Skin of body (tissue), 2 donors: Measurements from ENCODE around the gene CYP11A1. TPM values are rescaled to one million over a fixed set of nuclear protein-coding genes. Genes with fewer than 3 reads are reported as not detected.

Experiments used
- DNase-seq: peaks from one replicate; lab custom pipeline; 2025; lab: John Stamatoyannopoulos, UW
- total RNA-seq: library from RNA; depleted of rRNA; stranded (reverse); fragments of >200 nt; gene quantifications from one replicate; pipeline ENCODE4 v1.2.3, GENCODE V29; 2014

Gene CYP11A1
- total RNA-seq, 1 donor from 2014 or later: 0.69 TPM

DNA sequence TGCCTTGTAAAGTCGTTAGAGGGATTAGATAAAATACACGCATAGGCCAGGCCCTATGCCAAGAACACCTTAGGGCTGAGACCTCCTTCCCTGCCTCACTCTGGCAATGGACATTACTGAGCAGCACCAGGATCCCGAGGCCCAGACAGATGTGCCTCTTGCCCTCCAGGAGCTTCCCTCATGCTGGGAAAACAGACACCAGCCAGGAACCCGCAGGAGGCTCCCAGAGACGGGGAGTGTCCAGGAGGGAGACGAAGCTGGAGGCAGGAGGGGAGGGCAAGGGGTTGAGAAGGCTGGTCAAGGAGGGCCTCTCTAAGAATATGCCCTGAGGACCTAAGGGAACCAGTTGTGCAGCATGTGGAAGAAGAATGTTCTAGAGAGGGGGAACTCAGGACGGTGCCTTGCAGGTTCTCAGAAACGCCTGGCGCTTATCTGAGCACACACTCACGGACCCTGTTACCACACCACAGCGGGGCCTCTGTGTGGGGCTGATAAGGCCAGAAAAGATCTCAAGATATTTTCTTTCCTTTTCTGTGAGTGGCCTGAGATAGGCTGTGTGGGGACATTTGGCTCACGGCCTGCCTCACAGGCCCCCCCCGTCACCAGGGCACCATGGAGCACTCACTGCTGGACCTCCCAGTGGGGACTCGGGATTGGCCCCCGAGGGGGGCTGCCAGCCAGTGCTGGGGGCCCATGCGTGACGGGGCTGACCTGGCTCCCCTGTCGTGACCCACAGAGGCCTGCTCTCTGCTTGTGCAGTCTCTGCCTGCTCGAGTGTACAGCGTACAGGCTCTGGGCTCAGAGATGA lies 22.0 kb upstream of the CYP11A1 start:
- DNase-seq: no peak

DNA sequence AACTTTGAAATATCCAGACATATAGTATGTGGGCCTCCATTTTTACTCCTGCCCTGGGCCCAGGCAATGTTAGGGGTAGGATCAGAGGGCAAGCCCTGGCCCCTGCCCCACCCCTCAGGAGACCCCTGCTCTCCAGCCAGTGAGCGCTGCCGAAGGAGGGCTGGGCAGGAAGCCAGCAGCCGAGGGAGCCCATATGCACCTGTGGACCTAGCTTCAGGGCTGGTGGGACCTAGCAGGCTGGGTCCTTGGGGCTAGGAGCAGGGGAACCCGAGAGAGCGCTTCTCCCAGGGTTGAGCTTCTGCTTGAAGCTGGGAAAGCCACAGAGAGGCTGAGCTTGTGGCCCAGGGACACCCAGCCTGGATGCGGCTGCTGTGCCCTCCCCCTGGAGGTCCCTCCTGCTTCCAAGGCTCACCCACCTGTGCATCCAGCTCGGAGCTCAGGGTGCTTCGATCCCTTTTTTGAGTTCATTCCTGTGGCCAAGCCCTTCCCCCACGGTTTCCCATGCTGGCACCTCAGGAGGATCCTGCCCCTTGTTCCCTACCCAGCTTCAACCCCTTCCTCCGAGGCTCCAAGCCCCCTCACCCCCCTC lies 21.0 kb upstream of the CYP11A1 start:
- no peak for DNase-seq

DNA sequence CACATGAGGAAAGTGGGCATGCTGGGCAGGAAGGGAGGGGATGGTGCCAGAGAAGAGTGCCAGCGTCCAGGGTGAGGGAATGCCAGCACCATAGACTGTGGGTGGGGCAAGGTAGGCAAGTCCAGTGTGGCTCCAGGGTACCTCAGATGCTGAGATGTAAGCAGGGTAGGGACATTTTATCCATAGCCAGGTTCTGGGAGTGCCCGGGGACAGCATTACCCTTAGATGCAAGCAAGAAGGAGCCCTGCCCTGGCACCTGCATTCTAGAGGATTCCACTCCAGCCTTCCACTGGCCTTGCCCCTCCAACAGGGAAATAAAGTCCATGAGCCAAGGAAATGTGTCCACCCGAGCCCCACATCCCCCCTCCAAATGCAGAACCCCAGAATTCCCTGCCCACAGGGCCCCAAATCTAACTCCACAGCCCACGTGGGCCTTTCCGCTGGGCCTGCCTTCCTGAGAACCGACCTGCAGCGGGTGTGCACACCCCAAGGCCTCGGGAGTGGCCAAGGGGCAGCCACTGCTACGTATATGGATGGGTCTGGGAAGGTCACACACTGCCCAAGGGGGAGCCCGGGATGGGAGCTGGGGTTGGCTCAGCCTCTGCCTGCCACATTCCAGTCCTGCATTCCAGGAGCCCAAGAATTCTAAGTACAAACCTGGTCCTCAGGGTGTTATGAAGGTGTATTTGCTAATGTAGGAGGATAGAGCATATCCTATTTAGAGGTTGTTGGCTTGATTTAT lies 20.3 kb upstream of the CYP11A1 start:
- DNase-seq: no peak

DNA sequence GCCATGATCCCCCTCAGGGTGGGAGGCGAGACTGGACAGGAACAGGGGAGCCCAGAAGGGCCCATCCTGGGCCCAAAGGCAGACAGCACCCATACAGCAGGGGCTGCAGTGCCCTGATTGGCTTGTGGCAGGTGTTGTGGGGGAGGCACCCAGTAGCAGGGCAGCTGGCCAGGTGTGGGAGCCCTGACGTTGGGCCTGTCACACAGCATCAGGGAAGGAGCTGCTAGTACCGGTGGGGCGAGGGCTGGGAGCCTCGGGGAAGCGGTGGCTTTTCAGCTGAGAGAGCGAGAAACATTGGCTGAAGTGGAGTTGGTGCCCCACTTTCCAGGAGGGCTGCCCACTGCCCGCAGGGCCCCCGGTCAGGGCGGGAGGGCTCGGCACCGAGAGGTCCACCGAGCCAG lies 19.7 kb upstream of the CYP11A1 start:
- DNase-seq: no peak

DNA sequence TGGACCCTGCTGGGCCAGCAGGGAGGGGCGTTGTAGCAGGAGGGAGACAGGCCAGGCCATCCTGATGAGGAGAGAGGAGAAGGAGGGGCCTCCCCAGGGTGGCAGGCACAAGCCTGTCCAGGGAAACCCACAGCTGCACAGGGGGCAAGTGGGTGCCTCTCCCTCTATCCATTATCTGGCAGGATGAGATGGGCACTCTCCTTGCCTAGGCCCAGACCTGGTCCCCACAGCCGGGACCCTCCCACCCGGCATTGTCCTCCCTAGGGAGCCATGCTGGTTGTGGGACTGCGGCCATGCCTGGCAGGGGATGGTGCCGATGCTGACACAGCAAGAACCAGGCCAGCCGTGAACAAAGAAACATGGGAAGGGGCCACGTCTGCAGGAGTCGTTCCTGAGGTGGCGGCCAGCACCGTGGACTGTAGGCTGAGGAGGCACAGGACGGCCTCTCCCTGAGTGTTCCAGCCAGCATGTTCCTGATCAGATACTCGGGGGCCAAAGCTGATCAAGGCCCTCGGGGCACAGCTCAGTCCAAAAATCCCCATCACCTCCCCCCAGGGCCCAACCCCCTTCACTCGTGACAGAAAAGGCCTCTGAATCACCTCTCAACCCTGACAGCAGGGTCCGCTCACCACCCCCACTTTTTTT lies 19.2 kb upstream of the CYP11A1 start:
- no peak for DNase-seq

DNA sequence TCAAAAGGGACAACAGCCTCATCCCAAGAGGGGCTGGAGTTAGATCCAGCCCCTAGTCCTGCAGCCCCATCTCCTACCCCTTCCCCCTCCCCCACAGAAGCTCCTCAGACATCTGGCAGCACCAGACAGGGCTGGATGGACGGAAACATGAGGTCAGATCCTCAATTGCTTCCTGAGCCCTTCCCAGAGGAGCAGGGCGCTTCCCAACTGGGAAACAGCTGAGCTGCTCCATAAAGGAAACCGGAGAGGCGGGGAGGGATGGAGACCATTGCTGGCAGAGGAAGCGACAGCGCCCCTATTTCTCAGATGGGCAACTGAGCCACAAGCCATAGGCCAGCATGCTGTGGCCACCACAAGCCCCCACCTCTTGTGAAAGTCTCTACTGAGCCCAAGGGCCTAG lies 18.3 kb upstream of the CYP11A1 start:
- no peak for DNase-seq

DNA sequence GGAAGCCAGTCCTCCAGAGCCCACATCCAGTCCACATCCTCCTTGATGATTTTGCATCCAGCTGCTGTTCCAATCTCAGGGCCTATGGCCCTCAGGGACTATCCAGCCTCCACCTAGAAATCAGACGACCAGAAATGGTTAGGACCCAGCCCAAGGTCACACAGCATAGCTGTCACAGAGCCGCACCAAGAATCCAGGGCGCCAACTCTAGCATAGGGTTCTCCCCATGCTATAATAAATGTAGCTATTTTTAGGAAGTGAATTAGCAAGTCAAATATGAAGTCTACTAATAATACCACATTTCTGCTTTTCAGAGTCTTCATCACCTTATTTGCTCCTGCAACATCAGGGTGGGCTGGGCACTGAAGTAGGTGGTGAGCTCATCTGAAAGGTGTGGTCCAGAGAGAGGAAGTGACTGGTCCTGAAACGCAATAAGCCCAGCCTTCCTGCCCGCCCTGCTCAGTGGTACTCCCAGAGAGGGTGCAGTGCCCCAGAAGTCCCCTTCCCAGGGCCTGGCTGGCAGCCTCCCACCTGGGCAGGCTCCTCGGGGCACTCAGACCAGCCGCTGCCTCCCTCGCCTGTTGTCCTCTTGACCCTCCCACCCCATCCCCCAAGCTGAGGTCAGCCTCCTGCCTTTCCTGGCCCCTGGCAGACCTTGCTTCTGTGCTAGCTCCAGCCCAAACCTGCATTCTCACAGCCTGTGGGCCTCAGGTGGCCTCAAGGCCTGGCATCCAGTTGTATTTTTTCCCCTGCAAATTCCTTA lies 17.6 kb upstream of the CYP11A1 start:
- DNase-seq: no peak

DNA sequence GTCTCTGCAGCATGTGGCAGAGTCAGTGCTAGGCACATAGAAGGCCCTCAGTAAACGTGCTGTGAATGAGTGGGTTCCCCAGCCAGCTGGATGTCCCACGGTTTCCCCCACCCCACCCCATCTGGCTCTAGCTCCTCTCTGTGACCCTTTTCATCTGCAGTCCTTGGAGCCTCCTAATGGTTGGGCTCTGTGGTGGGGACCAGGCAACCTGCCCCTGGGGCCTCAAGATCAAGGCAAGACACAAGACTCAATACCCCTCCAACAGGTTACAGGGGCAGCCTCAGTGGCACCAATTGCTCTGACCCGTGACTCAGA lies 17.1 kb upstream of the CYP11A1 start:
- DNase-seq: no peak

DNA sequence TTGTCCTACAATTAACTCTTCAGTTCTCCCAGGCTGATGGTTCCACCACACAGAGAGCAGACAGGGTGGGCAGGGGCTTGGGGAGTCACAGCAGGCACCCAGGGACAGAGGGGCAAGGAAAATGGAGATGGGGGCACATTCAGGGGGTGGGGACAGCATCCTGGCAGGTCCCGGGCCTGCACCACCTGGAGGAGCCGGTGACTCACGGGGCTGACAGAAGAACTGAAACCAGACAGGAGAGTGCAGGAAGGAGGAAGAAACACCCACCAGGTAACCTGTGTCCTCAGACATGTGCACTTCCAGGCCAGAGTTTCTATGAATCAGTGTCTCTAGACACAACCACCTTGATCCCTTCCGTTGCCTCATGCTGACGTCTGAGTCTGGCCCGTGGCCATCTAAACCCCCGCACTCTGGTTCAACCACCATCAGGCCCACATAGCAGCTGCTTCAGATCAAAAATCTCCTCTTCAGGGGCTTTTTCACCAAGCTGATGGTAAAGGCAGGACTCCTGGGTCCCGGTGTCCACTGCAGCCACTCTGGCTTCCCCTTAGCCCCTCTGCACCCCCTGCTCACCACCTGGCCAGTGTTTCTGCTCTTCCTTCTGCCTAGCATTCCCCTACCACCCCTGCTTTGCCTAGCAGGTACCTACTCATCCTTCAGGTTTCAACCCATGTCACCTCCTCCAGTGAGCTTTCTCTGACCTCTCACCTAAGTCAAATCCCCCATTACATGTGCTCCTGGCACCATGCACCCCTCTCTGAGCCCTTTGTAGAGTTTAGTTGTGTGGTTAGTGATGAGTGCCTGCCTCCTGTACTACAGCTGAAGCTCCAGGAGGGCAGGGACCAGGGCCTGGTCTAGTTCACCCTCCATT lies 16.5 kb upstream of the CYP11A1 start:
- DNase-seq: no peak

DNA sequence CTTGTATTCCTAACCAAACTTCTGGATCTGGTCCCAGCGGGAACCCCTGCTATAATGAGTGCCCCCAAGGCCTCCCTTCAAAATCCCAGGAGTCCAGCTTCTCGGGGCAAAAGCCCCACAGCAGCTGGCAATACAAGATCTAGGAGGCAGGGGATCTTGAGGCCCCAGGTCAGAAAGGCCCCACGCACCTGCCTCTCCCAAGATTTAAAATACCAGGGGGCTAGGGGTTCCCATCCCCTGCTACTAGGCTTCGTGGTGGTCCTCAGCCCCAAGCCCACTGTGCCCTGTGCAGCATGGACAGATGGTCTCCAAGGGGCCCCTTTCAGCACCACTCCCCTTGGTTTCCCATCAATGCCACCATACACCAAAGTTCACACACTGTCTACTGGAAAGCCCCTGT lies 15.8 kb upstream of the CYP11A1 start:
- DNase-seq: no peak

DNA sequence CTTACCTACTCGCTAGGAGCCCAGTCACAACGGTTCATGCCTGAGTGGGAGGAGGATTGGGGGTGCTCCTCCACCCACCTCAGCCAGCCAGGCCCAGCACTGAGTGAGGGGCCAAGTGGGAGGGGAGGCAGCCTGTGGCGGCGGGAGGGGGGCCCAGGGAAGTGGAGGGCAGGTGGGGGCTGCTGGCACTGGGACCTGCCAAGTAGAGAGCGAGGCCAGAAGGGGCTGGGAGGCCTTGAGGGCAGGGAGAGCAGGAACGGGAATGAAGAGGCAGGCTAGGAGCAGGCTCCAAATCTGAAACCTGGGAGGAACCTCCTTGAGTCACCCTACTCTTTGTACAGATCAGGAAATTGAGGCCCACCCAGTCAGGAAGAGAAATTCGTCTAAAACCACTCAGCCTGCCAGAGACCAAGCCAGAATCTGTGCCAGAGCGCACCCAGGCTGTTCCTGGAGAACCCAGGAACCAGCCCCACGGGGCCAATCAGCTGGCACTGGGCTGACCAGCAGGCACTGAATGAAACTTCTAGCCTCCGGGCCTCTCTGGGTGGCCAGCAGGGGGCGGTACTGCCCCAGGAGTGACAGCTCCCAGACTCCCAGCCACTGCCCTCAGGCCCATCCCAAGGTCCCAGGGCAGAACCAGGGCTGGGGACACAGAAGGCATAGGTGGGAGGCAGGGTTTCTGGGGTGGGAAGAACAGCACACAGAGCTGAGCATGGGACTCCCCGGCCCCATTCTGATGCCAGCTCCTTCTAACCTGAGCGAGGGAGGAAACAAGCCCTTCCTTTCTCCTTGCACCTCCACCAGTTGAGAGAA lies 14.8 kb upstream of the CYP11A1 start:
- DNase-seq: no peak

DNA sequence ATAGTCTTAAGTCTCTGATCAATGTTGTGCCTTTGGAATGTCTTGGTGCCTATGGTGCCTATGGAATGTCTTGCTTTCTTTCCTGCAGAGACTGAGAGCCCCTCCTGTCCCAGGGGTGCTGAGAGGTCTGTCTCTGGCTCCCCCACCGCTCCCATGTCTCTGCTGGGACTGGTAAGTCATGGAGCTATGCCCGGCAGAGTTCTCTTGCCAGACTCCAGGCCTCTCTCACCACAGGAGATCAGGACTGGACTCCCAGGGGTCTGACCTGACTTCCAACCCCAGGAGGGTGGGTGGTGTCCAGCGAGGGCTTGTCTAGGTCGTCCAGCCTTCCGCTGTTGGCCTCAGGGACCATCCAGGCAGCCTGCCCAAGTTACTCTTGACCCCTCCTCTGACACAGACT lies 14.0 kb upstream of the CYP11A1 start:
- DNase-seq: no peak

DNA sequence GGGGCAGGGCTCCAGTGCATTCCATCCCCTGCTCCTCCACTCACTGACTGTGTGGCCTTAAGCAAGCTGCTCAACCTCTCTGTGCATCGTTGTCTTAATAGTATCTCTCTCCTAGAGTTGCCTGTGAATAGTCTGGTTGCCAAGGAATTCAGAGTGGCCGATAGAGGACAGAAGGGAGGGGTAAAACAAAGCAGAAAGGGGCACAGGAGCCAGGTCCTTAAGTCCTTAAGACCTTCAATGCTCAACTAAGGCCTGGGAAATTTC lies 13.7 kb upstream of the CYP11A1 start:
- no peak for DNase-seq

DNA sequence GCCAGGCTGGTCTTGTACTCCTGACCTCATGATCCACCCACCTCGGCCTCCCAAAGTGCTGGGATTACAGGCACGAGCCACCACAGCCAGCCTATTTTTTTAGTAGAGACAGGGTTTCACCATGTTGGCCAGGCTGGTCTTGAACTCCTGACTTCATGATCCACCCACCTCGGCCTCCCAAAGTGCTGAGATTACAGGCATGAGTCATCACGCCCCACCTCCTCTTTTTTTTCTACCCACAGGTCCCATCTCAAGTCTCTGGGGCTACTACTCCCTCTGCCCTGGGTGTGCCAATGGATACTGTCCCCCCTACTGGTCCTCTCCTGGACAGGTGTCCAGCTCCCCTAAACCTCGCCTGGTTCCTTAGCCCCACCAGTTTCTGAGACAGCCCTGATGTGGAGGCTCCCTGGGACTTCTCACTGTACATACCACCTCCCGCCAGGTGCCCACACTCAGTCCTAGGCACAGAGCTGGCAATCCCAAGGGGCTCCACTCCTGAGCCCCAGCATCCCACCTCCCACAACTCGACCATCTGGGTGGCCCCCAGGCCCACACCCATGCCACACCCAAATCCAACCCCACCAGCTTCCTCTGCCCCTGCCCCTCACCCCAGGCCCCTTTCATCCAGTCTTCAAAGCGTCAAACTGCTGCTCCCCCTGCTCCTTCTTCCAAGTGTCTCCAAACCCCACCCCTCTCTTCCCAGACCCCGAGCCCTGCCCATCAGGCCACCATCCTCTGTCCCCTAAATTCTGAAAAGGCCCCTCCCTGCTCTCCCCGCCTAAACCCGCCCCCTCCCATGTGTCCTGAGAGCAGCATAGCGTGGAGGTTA lies 13.1 kb upstream of the CYP11A1 start:
- DNase-seq: no peak

DNA sequence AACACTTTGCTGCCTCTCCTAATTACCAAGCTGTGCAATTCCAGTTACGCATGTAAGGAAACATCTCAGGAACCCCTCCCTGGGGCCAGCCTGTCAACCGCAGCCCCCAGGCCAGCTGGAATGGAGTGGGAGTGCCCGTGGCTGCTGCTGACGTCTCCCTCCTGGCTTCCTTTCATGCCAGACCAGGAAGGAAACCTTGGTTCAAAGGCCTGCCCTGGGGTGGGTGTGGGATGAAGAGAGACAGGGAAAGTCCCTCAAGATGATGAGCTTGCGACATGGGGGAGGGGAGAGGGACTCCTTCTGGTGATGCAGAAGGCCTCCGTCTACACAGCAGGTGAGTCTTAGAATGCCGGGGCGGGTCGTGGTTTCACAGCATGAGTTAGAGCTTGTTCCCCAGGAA lies 11.4 kb upstream of the CYP11A1 start:
- no peak for DNase-seq

DNA sequence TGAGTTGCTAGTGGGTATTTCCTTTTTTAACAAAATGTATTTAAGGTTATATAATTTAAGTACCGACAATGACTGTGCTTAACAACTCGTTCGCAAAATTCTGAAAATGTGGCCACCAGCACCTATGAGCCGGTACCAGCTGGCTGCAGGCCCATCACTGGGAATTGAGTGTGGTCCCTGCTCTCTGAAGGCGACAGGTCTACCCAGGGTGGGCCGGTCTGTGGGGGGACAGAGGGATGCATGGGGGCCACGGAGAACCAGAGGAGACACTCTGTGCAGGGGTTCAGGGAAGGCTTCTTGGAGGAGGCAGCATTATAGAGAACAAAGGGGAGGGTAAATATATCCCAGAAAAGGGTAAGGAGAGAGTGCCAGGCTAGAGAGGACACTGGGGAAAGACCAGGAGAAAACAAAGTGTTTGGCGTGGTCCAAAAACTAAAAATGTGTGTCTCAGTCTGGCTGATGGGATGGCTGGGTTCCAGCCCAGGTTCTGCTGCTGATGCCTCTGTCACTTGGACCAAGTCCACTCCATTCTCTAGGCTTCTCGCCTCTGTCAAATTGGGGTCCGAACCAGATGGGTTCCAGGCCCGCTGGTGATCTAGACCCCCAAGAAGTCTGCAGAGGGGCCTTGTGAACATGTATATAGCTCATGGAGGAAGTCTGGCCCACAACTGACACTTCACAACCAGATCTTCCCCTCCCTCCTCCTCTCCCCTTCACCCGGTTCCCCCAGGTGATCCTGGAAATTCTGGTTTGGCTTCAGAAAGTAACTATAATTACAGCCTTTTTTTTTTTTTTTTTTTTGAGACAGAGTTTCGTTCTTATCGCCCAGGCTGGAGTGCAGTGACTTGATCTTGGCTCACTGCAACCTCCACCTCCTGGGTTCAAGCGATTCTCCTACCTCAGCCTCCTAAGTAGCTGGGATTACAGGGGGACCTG lies 10.7 kb upstream of the CYP11A1 start:
- DNase-seq: no peak

DNA sequence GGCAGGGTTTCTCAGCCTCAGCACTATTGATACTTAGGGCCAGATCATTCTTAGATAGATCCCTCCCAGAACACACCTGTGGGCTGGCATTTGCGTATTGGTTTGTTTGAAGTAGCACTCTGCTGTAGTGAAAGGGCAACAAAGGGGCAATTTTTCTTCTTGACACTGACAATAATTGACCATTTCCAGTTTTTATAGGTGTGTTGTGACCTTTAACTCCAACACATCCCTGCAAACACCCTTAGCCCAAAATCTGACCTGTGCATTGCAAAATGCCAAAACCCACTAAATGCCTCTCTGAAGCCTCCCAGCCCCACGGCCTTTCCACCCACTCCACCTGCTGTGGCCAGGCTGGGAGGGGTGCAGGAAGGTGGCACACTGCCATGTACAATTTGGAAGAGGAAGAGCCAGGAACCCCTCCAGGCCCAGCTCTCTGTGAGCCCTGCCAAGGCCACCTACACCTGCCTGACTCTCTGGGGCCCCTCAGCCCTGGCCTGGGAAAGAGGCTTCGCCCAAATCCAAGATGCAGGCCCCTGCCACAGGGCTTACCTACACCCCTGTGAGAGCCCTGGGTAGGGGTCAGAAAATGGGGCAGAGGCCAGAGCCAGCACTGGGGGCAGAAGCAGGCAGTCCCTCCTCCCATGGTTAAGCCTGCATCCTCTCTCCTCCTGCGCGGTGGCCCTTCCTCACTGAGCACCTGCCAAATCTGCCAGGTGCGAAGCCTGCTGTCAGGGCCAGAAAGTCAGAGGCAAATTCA lies 9.6 kb upstream of the CYP11A1 start:
- DNase-seq: no peak
